Lower leg skin (tissue), 4 donors: ENCODE measurements around the gene OLFML3. TPM values are rescaled to one million over a fixed set of nuclear protein-coding genes. Genes with fewer than 3 reads are reported as not detected.
A peak's percentile ranks its signal among the peaks of the same experiment; 100 is the strongest.

ENCODE experiments used
- DNase-seq, 2 donors: peaks; one replicate each; pipeline ENCODE4 v3.0.0-alpha.2; 2019; ENCODE audit warnings: low spot score in 2 of 2
- H3K4me3 ChIP-seq: fragments of 200-600 bp; sonication (generic); 2 replicates; pipeline ENCODE4 v1.5.1; 2017; ENCODE audit warnings: mild to moderate bottlenecking, low read depth; ENCODE audit not compliant: poor library complexity, severe bottlenecking
- POLR2A ChIP-seq, 2 donors: fragments of 450-650 bp; IDR thresholded peaks; one replicate each; pipeline ENCODE4 v1.6.1; 2016 to 2017; ENCODE audit warnings: antibody characterized with exemption in 2 of 2, mild to moderate bottlenecking in 1 of 2, moderate library complexity in 1 of 2
- WGBS, 2 donors: methylation state at CpG; one replicate each; pipeline ENCODE4 v1.1.5; 2018; 5-methylcytosine and 5-hydroxymethylcytosine counted together
- intact Hi-C: fragments of 100-400 bp; cut with DNase I; formaldehyde crosslinking; loops from one replicate; pipeline ENCODE4 v1.15.0; 2023; ENCODE audit warnings: low total_unique reads
- total RNA-seq, 4 donors: library from RNA; depleted of rRNA; stranded (reverse); fragments of >200 nt; gene quantifications; one replicate each; pipeline ENCODE4 v1.1.0, GENCODE V29; 2016
- TF ChIP-seq, protein P1 (sequence below), 3 donors: fragments of 450-650 bp; IDR thresholded peaks; one replicate each; pipeline ENCODE4 v1.5.1; 2016; ENCODE audit warnings: antibody characterized with exemption in 3 of 3, mild to moderate bottlenecking in 3 of 3, moderate library complexity in 2 of 3

The OLFML3 gene, protein sequence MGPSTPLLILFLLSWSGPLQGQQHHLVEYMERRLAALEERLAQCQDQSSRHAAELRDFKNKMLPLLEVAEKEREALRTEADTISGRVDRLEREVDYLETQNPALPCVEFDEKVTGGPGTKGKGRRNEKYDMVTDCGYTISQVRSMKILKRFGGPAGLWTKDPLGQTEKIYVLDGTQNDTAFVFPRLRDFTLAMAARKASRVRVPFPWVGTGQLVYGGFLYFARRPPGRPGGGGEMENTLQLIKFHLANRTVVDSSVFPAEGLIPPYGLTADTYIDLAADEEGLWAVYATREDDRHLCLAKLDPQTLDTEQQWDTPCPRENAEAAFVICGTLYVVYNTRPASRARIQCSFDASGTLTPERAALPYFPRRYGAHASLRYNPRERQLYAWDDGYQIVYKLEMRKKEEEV
- total RNA-seq: 10 to 100 TPM in 2 of 4 donors, 1 to 10 TPM in 2; 3.7 to 57.9 (median 15.9) TPM

DNA sequence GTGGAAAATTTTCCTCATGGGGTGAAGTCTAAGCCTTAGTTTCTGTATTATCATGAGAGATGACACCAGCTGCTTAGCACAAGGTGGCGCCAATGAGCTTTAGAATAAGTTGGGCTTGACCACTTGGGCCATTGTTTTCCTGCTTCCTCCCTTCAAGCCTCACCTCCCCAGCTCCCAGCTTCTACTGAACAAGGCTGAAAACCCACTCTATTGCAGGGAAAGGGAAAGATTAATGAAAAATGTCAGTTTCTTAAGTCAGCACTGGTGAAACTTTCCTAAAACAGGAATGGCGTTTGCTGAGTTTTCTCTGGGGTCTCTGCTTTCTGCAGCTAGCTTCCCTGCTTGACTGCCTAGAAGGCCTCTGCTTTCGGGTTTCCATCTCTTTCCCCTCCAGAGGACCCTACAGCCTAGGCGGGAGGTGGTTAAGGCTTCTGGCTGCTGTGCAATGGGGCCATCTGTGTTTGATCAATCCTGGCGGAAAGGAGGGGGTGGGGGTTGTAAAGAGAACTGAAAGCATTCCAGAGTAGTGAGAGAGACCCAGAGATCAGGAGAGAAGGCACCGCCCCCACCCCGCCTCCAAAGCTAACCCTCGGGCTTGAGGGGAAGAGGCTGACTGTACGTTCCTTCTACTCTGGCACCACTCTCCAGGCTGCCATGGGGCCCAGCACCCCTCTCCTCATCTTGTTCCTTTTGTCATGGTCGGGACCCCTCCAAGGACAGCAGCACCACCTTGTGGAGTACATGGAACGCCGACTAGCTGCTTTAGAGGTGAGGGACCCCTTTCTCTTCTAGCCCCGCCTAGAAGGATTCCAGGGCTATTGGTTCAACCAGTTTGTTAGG lies at the start of gene OLFML3:
TSS of gene OLFML3 (plus strand) at position 612 of the 840 bp plus-strand sequence. CDS start at position 655, 43 bp downstream.
- WGBS, 2 donors: 16 to 22% methylated on average over 12 to 13 of the region's 13 CpGs
- no peak for TF ChIP-seq POLR2A (IDR thresholded peaks at IDR 0.05)
- TF ChIP-seq, protein P1, sequence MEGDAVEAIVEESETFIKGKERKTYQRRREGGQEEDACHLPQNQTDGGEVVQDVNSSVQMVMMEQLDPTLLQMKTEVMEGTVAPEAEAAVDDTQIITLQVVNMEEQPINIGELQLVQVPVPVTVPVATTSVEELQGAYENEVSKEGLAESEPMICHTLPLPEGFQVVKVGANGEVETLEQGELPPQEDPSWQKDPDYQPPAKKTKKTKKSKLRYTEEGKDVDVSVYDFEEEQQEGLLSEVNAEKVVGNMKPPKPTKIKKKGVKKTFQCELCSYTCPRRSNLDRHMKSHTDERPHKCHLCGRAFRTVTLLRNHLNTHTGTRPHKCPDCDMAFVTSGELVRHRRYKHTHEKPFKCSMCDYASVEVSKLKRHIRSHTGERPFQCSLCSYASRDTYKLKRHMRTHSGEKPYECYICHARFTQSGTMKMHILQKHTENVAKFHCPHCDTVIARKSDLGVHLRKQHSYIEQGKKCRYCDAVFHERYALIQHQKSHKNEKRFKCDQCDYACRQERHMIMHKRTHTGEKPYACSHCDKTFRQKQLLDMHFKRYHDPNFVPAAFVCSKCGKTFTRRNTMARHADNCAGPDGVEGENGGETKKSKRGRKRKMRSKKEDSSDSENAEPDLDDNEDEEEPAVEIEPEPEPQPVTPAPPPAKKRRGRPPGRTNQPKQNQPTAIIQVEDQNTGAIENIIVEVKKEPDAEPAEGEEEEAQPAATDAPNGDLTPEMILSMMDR (IDR thresholded peaks at IDR 0.05): no peak
- intact Hi-C loops: no loop called here
- H3K4me3 ChIP-seq: no peak within 1 kb of the TSS
- DNase-seq: peak; percentile 86 to 95

DNA sequence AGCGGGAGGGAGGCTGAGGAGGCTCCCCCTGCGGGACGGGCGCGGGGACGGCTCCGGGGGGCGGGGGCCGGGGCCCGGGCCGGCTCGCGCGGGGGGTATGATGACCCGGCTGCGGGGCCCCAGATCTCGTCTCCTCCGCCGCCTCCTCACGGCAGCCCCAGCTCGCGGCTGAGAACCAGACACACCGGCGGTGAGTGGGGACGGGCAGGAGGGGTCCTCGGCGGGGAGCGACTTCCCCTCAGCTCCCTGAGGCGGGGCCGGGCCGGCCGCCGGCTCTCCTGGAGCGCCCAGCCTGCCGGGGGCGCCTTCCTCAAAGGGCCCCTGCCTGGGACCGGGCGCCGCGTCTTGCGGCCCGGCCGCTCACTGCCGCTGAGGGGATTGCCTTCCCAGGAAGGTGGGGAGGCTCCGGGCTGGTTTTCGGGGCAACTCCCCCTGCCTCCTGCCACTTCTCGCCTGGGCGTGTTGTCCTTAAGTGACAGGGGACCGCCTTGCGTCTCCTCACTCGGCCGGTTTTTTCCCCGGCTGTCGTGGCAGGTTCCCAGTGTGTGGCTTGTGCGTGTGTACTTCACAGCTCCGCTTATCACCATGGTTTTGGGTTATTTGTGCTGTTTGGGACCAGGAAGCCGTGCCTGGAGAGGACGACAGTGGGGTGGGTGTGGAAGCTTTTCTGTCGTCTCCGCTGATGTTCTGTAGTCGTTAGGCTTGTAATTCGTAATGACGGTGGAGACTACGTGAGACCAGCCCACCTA lies 49.4 kb upstream of the OLFML3 start:
- peak overlapping the region; percentile 74 for H3K4me3 ChIP-seq
- DNase-seq: peak; percentile 42 to 90
- WGBS, 2 donors: 0 to 1% methylated on average over 18 to 27 of the region's 64 CpGs
- intact Hi-C loops: no loop called here
- TF ChIP-seq, protein P1 (IDR thresholded peaks at IDR 0.05): no peak
- TF ChIP-seq POLR2A (IDR thresholded peaks at IDR 0.05): no peak

DNA sequence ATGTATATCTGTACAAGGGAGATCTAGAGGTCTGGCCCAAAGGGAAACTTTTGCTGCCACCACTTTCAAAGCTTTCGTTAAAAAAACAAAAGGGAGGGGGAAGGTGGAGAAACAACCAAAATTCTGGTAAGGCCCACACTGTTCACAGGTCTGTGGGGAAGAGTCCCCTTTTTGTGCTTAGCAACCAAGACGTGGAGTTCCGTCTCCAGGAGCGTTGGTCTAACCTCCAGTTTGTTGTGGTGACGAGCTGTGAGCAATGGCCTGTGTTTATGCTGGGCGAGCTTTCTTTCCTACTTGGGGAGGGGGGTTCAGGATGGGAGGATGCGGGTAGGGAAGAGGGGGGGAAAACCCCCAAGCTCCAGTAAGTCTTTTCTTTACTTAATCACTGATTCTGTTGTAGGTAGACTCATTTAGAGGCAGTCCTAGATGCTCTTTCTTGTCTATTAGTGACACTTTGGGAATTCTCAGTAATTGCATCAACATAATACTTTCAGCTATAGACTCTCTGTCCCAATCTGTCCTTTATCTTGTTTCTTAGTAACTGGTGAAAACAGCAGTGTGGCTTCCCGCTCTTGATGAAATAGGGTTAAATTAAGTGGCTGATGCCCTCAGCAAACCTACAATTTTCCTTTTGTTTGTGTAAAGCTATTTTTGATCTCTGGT lies 48.6 kb upstream of the OLFML3 start:
- intact Hi-C loops: no loop called here
- TF ChIP-seq POLR2A (IDR thresholded peaks at IDR 0.05): no peak
- TF ChIP-seq, protein P1 (IDR thresholded peaks at IDR 0.05): no peak
- peak in 1 of 2 donors; percentile 81 for DNase-seq
- 1 to 2% methylated on average over 8 of the region's 8 CpGs for WGBS, 2 donors
- peak overlapping the region; percentile 74 for H3K4me3 ChIP-seq

DNA sequence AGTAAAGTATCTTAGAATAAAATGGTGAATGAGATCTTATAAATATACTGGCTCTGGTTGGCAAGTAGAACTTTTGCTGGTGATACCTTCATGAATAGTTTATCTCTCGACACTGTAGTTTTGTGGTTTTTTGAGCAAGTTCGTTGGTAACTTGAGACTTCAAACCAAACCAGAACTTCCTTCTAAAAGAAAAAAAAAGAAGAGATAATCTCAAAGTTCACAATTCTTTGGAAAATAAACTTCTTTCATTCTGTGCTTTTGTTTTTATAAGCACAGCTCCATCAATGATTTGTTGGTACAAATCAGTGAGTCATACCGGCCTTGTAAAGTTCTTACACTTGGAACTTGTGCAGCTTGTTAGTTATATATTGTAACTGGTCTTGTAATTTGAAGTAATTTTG lies 47.8 kb upstream of the OLFML3 start:
- no peak for DNase-seq
- TF ChIP-seq, protein P1 (IDR thresholded peaks at IDR 0.05): no peak
- no peak for TF ChIP-seq POLR2A (IDR thresholded peaks at IDR 0.05)
- no peak overlapping the region for H3K4me3 ChIP-seq
- intact Hi-C loops: no loop called here
- WGBS, 2 donors: 12 to 13% methylated on average over 3 of the region's 3 CpGs

DNA sequence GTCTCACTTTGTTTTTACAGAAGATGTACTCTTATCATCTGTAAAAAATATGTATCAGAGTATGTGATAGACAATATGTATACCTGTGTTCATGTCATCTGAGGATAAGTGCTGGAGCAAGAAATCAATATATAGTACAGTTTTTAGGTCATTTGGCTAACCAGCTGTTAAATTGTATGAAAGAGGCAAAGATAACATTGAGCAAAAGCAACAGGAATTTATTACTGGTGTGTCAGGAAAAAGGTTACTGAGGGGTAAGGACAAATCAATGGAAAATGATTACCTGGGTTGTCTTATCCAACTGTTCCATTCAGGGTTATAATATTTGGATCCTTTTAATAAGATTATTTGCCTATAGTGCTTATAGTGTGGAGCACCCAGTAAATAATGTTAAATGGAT lies 45.3 kb upstream of the OLFML3 start:
- no peak overlapping the region for H3K4me3 ChIP-seq
- no peak for TF ChIP-seq POLR2A (IDR thresholded peaks at IDR 0.05)
- TF ChIP-seq, protein P1 (IDR thresholded peaks at IDR 0.05): no peak
- intact Hi-C loops: no loop called here
- no peak for DNase-seq
